ENCODE data around the gene RNU1-3.
"Not testable (repeated sequence)": the region's sequence is repeated elsewhere in the genome, so short reads cannot be mapped to it uniquely, and the experiment has no call there.

The RNU1-3 gene

DNA sequence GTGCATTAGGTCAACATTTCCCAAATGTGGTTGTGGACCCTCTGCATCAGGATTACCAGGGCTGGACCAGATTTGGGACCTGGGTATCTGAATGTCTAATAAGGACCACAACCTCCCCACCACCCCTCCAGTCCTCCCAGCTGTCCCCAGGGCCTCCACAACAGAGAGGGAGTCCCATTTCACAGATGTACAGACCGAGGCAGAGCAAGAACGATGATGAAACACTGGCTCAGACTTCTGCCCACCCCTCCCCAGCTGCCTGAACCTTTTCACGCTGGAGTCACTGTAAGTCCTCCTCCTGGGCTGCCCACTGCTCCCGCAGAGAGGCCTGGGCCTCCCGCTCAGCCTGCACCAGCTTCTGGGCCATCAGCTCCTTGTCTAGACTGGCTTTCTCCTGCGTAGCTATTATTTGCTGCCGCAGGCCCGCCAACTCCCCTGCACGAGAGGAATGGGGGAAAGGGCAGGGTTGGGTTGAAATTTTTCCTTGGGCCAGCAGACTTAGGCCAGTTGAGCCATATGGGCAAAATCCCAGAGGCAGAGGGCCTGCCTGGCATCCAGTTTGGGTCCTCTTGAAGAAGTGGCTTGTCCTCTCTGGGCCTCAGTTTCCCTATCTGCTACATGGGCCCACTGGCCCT lies 45.0 kb downstream of the RNU1-3 start:
- not testable (repeated sequence) for DNase-seq

DNA sequence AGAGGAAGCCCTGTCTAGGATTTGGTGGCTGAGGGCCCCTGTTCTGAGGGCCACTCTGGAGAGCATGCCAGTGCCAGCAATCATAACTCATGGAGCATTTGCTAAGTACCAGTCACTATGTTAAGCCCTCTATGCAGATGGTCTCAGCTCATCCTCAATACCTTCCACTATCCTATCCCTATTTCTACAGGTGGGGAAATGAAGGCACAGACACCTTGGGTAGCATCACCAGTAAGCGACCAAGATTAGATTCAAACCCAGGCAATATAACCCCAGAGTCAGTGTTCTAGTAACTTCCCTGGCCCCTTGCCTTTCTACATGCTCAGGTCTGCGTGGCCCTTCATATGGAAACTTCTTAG lies 45.5 kb downstream of the RNU1-3 start:
- no peak for DNase-seq

DNA sequence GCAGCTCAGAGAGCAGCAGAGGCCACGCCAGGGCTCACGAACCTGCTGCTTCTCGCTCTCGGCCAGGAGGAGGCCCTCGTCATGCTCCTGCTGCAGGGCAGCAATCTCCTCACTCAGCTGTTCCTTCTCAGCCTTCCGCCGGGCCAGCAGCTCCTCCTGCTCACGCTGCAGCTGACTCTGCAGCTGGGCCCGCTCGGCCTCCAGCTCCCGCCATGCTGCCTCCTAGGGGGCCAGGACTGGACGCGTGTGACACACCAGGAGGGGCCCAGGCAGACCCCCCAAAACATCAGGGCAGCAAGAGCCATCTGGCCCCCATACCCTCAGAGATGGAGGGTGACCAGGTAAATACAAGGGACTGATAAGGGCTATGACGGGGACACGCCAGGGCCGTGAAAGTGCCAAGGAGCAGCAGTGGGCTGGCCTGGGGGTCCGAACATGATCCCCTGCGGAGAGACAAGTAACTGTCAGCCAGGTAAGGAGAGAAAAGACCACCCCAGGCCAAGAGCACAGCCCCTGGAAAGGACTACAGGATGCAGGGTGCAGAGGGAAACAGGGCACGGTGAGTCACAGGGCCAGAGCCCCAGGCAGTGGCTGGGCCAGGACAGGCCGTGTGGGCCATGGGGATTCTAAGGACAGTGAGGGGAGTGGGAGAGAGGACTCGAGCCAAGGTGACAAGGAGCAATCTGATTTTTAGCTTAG lies 46.8 kb downstream of the RNU1-3 start:
- DNase-seq, result not testable (repeated sequence)

DNA sequence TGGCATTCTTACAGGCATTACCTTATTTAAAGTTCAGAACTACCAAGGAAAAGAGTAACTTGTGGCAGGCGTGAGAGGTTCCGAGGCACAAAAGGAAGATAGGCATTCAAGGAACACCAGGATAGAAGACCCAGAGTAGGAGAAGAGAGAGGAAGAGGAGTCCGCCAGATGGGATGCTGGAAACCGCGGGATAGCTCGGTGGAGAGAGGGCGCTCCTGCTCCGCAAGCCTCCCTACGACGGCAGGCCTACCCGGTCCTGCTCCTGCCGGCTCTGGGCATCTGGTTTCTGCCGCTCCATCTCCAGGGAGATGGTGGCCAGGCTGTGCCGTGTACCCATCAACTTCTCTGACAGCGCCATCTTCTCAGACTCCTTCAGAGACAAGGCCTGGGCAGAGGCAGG lies 48.0 kb downstream of the RNU1-3 start:
- peak in 14 of 56 donors; percentile 27 to 75 (median 47) for DNase-seq

DNA sequence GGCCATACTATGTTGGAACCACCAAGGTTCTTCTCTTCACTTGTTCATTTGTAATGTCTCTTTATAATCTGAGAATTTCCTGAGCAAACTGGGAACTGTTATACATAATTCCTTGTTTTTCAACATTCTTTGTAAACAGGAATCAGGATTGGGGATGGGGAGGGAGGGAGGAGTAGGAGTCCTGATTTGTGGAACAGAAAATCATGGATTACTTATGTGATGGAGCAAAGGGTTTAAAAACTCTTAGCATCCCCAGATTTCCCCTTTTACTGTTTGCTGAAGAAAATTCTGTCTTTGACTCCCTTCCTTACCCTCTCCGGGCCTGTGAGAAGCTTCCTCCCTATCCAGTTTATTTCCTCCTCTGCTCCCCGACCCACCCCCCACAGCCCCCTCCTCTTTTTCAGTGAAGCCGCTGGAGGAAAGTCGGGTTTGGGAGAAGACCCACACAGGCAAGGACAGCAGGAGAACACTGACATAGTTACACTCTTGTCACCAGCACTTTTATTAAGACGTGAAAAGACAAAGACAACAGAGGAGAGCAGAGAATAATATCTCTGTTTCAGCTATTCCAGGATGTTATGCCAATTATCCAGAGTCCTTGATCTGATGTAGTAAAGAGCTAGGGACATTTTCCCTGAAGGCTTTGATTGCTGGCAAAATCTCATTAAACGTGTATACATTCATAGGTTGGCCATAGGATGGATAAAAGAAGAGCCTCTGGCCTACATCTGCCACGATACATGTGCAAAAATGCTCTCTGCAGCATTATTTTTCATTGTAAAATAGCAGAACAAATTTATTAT lies 48.8 kb downstream of the RNU1-3 start:
- peak in 1 of 56 donors; percentile 38 for DNase-seq

DNA sequence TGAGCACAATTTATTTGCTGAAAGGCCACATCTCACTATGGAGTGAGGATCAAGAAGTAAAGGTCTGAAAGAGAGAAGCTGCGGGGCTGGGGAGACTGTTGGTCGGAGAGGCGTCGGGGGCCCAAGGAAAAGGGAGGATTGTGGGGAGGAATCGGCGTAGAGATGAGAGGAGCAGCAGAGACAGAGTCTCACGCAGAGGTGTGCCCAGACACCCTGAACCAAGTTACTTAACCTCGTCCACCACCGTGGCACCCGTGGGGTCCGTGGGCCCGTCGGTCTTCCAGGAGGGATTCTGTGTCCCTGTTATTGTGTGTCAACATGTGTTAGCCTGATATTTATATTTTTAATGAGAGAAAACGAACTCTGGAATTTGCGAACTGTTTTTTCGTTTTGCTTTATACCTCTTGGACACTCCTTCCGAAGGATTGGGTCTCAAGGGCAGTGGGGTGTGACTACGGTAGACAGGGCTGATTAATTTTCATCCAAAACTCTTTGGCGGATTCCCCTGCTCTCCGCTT lies 49.6 kb downstream of the RNU1-3 start:
- peak in 1 of 56 donors; percentile 26 for DNase-seq
